Panc1 (cell line): ENCODE results near the gene MT1B. TPM values are rescaled to one million over a fixed set of nuclear protein-coding genes. Genes with fewer than 3 reads are reported as not detected.

ENCODE experiments used
- ATAC-seq: fragments of 200-7000 bp; cut with Tn5 transposase; 2 replicates; pipeline ENCODE4 v1.9.1; 2020; ENCODE audit warnings: mild to moderate bottlenecking, moderate library complexity
- BruUV-seq: library from RNA; stranded (reverse); fragments of 400-500 nt; replicated peaks from 2 replicates; lab custom pipeline; 2021; lab: Mats Ljungman, UMichigan
- CTCF ChIA-PET: fragments of 300-600 bp; sonication (Branson Sonifier 250); formaldehyde crosslinking; loops from one replicate; lab custom pipeline; 2022; ENCODE audit warnings: antibody characterized with exemption; lab: Charles Lee
- POLR2A ChIA-PET: fragments of 300-600 bp; sonication (Branson Sonifier 250); formaldehyde crosslinking; loops from one replicate; lab custom pipeline; 2022; ENCODE audit warnings: antibody characterized with exemption; lab: Charles Lee
- DNase-seq: peaks from one replicate; pipeline ENCODE4 v3.0.0-alpha.2; 2010; ENCODE audit warnings: low read depth, low spot score
- H3K27ac ChIP-seq: 2 replicates; pipeline ENCODE4 v1.5.1; 2011; ENCODE audit warnings: mild to moderate bottlenecking, low read length, inconsistent platforms
- H3K27me3 ChIP-seq: fragments of 200-500 bp; sonication (Bioruptor generic); 2 replicates; pipeline ENCODE4 v1.6.0; 2014; ENCODE audit warnings: low read length, inconsistent platforms; ENCODE audit not compliant: control insufficient read depth, insufficient read depth
- H3K36me3 ChIP-seq: fragments of 200-500 bp; sonication (Bioruptor generic); 2 replicates; pipeline ENCODE4 v1.5.1; 2014; ENCODE audit warnings: inconsistent platforms, mild to moderate bottlenecking, low read length, moderate library complexity; ENCODE audit not compliant: control insufficient read depth, insufficient read depth
- H3K4me1 ChIP-seq: 2 replicates; pipeline ENCODE4 v1.5.1; 2011; ENCODE audit warnings: inconsistent platforms, mild to moderate bottlenecking, low read length, moderate library complexity; ENCODE audit not compliant: control insufficient read depth, insufficient read depth
- H3K4me3 ChIP-seq, 2 experiments: 2 replicates each; pipeline ENCODE4 v1.5.1; 2011 to 2012; ENCODE audit warnings: low read depth in 2 of 2, low read length in 2 of 2, mild to moderate bottlenecking in 2 of 2, inconsistent platforms in 1 of 2, moderate library complexity in 1 of 2
- H3K9me3 ChIP-seq: fragments of 200-500 bp; sonication (Bioruptor generic); 2 replicates; pipeline ENCODE4 v1.5.1; 2014; ENCODE audit warnings: low read depth, mild to moderate bottlenecking, inconsistent platforms, low read length, moderate library complexity; ENCODE audit not compliant: control insufficient read depth, insufficient read depth
- POLR2AphosphoS5 ChIP-seq: IDR thresholded peaks from 2 replicates; pipeline ENCODE4 v1.6.1; 2012; ENCODE audit warnings: mild to moderate bottlenecking, low read depth, low read length, moderate library complexity
- SIN3A ChIP-seq: IDR thresholded peaks from 2 replicates; pipeline ENCODE4 v1.6.1; 2012; ENCODE audit warnings: low read depth, mild to moderate bottlenecking, low read length, moderate library complexity, borderline replicate concordance; ENCODE audit not compliant: insufficient read depth
- TCF7L2 ChIP-seq: IDR thresholded peaks from 2 replicates; pipeline ENCODE4 v1.6.1; 2011; ENCODE audit warnings: mild to moderate bottlenecking, low read depth, low read length, inconsistent platforms
- in situ Hi-C: cut with HindIII; loops from 2 replicates; pipeline ENCODE4 v1.10.0; 2016; ENCODE audit warnings: low sequenced_read_pairs, low pct_unique_long_range_greater_than_20kb
- intact Hi-C: fragments of 100-400 bp; cut with micrococcal nuclease; formaldehyde crosslinking; loops from one replicate; pipeline ENCODE4 v1.10.0; 2022; ENCODE audit not compliant: unreplicated experiment
- total RNA-seq: library from RNA; stranded (reverse); gene quantifications from one replicate; pipeline ENCODE4 v1.2.1, GENCODE V29; 2021; ENCODE audit not compliant: unreplicated experiment
- TF ChIP-seq, protein P1 (sequence below), 2 experiments: IDR thresholded peaks; 2 replicates each; pipeline ENCODE4 v1.6.1; 2011 to 2012; ENCODE audit warnings: low read depth in 2 of 2, control low read depth in 1 of 2, low read length in 1 of 2, mild to moderate bottlenecking in 1 of 2, moderate library complexity in 1 of 2; ENCODE audit not compliant: insufficient read depth in 1 of 2
- TF ChIP-seq, protein P2 (sequence below): fragments of 450-650 bp; IDR thresholded peaks from 2 replicates; pipeline ENCODE4 v1.5.1; 2017; ENCODE audit warnings: mild to moderate bottlenecking

Gene MT1B
- total RNA-seq, 1 experiment from 2014 or later, result not detected

DNA sequence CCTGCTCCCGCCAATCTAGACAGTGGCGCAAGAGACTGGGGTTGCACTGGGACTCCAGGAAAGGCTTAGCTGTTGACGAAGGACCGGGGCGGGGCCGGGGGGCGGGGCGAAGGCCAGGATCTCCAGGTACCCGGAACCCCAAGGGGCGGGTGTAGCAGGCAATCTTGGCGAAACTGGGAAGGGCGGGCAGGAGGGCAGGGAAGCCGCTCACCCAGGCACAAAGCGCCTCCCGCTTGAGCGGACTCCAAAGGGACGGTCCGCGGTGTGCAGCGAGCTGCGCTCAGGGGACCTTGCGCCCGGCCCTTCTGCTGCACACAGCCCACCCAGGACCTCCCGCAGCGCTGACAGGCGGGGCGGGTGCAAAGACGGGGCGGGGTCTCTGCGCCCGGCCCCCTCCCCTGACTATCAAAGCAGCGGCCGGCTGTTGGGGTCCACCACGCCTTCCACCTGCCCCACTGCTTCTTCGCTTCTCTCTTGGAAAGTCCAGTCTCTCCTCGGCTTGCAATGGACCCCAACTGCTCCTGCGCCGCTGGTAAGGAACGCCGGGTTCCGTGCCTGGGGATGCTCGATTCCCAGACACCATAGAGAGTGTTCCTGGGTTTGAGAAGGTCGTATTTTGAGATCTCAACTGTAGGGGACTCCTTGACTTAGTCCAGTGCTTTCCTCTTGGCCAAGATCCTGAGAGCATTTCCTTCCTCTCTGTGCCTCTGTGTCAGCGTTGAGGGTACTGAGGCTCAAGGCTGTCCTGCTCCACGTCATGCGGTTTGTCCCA, 6.1 kb downstream of the MT1B start, which contains the start of gene MT1F:
Gene MT1F, plus strand, starts transcription at position 405 of the 772 bp plus-strand sequence. Its CDS starts 100 bp downstream, at position 505.
- ChIA-PET POLR2A (no interaction called here), CTCF (interaction anchor here (0.7 kb wide), 1 partner anchor 32 kb away, joined by 3 read pairs; the partner anchor contains the start of gene MT1E)
- no peaks in the 10 kb centered on the region for H3K27me3 ChIP-seq
- H3K36me3 ChIP-seq, result no peaks in the 10 kb centered on the region
- no TSS peak for BruUV-seq
- no peak within 1 kb of the TSS for H3K27ac ChIP-seq
- ATAC-seq (peak; percentile 88), DNase-seq (no peak)
- peak within 1 kb of the TSS; percentile 41 to 49 for H3K4me3 ChIP-seq
- H3K9me3 ChIP-seq, result no peaks in the 10 kb centered on the region
- in situ Hi-C loops (no loop called here), intact Hi-C loops (no loop called here)
- H3K4me1 ChIP-seq, result peaks cover 3% of the 10 kb centered on the region; the same call in 1 of the 2 replicates
- TF ChIP-seq, protein P1, sequence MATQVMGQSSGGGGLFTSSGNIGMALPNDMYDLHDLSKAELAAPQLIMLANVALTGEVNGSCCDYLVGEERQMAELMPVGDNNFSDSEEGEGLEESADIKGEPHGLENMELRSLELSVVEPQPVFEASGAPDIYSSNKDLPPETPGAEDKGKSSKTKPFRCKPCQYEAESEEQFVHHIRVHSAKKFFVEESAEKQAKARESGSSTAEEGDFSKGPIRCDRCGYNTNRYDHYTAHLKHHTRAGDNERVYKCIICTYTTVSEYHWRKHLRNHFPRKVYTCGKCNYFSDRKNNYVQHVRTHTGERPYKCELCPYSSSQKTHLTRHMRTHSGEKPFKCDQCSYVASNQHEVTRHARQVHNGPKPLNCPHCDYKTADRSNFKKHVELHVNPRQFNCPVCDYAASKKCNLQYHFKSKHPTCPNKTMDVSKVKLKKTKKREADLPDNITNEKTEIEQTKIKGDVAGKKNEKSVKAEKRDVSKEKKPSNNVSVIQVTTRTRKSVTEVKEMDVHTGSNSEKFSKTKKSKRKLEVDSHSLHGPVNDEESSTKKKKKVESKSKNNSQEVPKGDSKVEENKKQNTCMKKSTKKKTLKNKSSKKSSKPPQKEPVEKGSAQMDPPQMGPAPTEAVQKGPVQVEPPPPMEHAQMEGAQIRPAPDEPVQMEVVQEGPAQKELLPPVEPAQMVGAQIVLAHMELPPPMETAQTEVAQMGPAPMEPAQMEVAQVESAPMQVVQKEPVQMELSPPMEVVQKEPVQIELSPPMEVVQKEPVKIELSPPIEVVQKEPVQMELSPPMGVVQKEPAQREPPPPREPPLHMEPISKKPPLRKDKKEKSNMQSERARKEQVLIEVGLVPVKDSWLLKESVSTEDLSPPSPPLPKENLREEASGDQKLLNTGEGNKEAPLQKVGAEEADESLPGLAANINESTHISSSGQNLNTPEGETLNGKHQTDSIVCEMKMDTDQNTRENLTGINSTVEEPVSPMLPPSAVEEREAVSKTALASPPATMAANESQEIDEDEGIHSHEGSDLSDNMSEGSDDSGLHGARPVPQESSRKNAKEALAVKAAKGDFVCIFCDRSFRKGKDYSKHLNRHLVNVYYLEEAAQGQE (IDR thresholded peaks at IDR 0.05; ENCODE audit: insufficient read depth in 1 of 2, low read depth in 2 of 2, low read length in 1 of 2), result no peak
- TF ChIP-seq, protein P2, sequence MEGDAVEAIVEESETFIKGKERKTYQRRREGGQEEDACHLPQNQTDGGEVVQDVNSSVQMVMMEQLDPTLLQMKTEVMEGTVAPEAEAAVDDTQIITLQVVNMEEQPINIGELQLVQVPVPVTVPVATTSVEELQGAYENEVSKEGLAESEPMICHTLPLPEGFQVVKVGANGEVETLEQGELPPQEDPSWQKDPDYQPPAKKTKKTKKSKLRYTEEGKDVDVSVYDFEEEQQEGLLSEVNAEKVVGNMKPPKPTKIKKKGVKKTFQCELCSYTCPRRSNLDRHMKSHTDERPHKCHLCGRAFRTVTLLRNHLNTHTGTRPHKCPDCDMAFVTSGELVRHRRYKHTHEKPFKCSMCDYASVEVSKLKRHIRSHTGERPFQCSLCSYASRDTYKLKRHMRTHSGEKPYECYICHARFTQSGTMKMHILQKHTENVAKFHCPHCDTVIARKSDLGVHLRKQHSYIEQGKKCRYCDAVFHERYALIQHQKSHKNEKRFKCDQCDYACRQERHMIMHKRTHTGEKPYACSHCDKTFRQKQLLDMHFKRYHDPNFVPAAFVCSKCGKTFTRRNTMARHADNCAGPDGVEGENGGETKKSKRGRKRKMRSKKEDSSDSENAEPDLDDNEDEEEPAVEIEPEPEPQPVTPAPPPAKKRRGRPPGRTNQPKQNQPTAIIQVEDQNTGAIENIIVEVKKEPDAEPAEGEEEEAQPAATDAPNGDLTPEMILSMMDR, result no peak
- TF ChIP-seq SIN3A (no peak), POLR2AphosphoS5 (no peak), TCF7L2 (no peak)

DNA sequence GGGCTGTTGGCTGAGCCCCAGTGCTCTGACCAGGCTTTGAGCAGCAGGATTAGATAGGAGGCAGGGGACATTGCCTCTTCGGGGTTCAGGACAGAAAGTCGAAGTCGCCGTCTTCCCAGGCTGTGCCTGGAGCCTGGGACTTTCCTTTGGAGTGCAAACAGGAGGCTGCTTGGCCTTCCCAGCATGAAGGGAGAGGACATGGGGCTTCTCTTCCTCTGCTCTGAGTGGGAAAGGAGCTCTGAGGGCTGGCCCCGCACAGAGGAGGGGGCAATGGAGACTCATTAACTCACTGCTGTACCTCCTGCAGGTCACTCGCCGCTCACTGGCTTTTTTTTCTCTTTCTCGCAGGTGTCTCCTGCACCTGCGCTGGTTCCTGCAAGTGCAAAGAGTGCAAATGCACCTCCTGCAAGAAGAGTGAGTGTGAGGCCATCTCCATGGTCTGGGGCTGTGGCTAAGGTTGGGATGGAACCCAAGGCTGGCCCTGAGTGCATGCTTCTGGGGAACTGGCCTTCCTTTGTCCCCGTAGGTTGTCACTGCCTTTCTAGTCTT, 6.7 kb downstream of the MT1B start:
- ChIA-PET CTCF (no interaction called here), POLR2A (no interaction called here)
- Histone ChIP-seq H3K4me1 (peaks cover 3% of the 10 kb centered on the region; the same call in 1 of the 2 replicates), H3K4me3 (peak overlapping the region; percentile 41 to 49), H3K36me3 (no peaks in the 10 kb centered on the region), H3K27me3 (no peaks in the 10 kb centered on the region), H3K27ac (no peak overlapping the region), H3K9me3 (no peaks in the 10 kb centered on the region)
- intact Hi-C loops, result no loop called here
- no peak for ATAC-seq
- DNase-seq, result no peak
- BruUV-seq, result no TSS peak
- TF ChIP-seq SIN3A, result no peak
- no peak for TF ChIP-seq TCF7L2
- TF ChIP-seq, protein P1 (IDR thresholded peaks at IDR 0.05; ENCODE audit: insufficient read depth in 1 of 2, low read depth in 2 of 2, low read length in 1 of 2), result no peak
- TF ChIP-seq, protein P2, result no peak
- no peak for TF ChIP-seq POLR2AphosphoS5
- in situ Hi-C loops, result no loop called here
